ENCODE data around the gene STIP1.
A peak's percentile ranks its signal among the peaks of the same experiment; 100 is the strongest.
"Not testable (repeated sequence)": the region's sequence is repeated elsewhere in the genome, so short reads cannot be mapped to it uniquely, and the experiment has no call there.

Gene STIP1

DNA sequence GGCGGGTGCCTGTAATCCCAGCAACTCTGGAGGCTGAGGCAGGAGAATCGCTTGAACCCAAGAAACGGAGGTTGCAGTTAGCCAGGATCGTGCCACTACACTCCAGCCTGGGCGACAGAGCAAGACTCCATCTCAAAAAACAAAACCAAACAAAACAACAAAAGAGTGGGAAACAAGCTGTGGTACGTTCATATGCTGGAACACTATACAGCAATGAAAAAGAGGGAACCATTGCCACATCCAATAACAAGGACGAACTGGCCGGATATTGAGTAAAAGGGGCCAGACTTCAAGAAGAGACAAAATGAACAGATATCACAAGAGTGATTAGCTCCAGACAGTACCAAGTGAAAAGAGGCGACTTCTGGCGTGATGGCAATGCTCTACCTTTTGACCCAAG lies 24.9 kb upstream of the STIP1 start:
- no peak for DNase-seq

DNA sequence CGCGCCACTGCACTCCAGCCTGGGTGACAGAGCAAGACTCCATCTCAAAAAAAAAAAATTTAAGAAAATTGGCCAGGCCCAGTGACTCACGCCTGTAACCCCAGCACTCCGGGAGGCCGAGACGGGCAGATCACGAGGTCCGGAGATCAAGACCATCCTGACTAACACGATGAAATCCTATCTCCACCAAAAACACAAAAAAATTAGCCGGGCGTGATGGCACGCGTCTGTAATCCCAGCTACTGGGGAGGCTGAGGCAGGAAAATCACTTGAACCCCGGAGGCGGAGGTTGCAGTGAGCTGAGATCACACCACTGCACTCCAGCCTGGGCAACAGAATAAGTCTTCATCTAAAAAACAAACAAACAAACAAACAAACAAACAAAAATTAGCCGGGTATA lies 23.2 kb upstream of the STIP1 start:
- not testable (repeated sequence) for DNase-seq

DNA sequence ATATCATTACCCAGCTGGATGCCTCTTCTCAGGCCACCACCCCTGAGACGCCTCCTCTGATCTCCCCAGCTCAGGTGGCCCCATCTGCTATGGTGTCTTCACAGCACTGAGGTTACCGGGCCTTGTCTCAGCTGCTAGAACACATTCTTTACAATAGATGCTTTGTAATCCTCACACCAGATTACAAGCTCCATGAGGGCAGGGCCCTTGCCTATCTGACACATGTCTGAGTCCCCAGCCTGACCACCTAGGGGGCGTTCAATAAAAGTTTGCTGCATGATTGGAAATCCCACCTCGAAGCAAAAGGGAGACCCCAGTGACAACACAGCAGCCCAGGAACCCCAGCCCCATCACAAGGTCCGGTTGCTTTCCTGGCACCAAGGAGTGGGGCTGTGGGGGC lies 22.0 kb upstream of the STIP1 start:
- no peak for DNase-seq

DNA sequence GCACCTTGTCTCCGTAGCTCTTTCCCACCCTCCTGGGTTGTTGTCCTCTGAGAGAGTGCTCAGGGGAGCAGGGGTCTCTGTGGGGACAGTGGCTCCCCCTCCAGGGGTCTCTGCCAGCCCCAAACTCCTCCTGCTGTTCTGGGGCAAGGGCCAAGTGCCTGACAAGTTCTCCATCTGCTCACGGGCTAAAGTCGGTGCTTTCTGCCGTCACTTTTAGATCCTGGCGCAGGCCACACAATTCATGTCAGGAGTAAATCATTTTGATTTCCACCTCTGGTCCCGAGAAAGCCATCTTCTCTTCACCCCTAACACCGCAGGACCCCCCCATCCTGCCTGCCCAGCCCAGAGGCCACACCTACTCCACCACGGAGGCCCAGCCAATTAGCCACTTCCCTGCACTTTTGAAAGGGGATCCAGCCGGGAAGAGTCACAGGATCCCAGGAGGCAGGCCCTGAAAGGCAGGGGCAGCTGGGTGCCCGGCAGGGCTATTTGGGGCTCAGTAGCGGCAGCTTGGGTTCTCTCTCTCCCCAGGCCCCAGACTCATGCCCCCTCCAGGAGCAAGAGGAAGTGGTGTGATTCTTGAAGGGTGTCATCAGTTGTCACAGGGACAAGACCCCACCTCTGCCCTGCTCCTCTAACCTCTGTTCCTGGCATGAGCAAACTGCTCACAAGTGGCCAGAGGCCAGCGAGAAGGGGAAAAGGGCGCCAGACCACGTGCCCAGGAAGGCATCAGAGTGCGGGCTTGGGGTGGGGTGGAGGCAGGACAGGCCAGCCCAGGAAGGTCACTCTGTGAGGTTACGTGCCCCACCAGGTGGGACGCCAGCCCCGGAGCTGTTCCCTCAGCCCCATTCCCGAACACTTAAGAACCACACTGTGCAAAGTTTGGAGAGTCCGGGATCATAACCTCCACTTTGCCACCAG lies 21.3 kb upstream of the STIP1 start:
- DNase-seq = no peak

DNA sequence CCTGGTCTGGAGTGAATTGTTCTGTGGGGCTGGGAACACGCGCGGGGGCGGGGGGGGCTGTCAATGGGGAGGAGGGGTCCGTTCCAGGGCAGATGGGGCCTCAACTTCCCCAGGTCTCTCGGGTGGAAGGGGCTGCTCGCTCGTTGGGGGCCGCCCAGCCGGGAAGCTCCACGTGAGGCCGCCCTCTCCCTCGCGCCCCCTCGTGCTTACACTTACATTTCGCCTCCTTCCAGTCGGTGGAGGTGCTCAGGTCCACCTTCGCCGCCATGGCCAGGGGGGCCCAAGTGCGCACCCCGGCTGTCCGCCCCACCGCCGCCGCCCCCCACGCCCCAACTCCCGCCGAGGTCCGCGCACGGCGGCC lies 20.5 kb upstream of the STIP1 start:
- no peak for DNase-seq

DNA sequence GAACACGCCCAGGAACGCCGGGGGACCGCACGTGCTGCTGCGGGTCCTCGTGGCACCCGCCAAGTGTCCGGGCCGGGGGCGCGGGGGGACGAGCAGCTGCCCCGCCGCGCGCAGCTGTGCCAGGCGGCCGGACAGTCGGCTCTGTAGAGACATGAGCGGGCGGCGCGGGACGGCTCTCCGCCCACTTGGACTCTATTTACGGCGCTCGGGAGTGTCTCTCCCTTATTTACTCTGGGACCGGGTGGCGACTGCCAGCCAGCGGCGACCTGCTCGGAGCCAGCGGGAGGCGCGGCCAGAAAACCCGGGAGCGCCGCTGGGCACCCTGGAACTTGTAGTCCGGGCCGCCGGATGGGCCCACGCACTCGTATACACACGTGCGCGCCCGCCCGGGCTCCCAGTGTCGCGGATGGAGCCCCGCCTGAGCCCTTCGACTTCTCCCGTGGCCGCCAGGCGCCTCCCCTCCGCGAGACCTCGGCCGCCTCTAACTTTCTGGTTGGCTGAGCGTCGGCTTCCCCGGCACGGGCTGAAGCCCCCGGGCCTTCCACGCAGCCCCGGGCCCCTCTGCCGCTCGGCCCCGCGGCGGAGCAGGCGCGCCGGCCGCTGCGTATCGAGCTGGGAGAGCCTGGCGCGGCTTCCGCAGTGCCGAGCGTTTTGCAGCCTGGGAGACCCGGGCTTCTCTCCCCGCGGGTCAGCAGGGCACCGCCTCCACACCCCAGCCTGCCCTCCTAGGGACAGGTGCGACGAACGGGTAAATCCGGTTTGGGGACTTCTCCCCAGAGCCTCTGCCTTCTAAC lies 19.9 kb upstream of the STIP1 start, which contains the start of gene MACROD1:
MACROD1 (minus strand) TSS at position 272 of the 794 bp plus-strand sequence; CDS start at position 153, 119 bp downstream.
- peak; percentile 85 to 95 (median 92) for DNase-seq

DNA sequence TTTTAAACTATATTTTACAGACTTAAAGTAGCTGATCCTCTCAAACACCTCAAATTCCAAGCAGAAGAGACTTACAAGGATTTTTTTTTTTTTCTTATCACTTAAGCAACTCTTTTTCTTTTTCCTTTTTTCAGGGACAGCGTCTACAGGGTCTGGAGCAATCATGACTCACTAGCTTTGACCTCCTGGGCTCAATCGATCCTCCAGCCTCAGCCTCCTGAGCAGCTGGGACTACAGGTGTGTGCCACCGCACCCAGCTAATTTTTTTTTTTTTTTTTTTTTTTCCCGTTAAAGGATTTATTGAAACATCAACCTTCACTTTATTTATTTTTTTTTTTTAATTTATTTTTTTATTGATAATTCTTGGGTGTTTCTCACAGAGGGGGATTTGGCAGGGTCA lies 15.6 kb upstream of the STIP1 start:
- DNase-seq = no peak

DNA sequence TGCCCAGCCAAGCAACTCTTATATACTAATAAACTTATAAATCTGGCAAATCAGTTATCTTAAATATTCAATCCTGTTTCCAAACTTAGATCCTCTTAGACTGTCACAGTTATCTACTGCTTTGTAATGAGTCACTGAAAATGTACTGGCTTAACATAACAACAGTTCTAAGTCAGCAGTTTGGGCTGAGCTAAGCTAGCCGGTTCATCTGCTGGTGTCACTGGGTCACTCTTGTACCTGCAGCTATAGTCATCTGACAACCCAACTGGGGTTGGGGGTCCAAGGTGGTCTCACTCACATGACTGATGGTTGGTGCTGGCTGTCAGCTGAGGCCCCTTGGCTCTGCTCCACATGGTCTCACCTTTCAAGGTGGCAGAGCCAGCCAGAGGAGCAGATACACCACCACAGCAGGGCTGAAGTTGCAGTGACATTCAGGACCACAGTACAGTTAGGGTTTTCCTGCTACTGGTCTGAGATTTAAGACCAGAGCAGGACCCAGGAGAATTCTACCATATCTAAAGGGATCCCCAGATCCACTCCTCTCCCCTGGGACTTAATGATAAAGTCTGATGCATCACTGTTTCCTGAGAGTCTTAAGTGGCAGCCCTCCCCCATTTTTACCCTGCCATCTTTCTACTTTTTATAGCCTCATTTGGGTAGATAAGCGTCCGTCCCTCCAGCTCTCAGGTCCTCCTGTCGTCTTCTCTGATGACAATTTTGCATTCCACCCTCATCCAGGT lies 12.2 kb upstream of the STIP1 start:
- DNase-seq = no peak

DNA sequence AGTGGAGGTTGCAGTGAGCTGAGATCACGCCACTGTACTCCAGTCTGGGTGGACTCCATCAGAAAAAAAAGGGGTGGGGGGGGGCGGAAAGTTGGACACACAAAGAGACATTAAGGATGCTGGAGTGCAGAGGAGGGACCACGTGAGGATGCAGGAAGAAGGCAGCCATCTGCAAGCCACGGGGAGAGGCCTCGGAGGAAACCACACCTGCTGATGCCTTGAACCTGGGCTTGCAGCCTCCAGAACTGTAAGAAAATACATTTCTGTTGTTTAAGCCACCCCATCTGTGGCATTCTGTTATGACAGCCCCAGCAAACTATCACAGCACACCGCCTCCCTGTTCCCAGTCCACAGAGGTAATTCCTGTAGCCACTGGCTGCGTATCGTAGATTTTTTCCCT lies 9.2 kb upstream of the STIP1 start:
- no peak for DNase-seq

DNA sequence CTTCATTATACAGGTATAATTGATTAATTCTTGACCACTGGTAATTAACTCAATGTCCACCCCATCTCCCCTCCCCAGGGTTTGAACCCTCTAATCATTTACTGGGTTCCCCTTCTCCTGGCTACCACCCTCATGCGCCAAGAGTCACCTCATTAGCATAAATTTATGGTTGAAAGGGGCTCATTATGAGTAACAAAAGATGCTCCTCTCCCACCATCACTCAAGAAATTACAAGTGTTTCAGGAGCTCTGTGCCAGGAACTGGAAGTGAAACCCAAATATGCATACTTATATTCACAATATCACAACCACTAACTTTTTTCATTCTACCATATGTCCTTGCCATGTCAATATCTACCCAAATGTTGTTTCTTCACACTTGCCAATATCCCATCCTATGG lies 7.8 kb upstream of the STIP1 start:
- DNase-seq = no peak

DNA sequence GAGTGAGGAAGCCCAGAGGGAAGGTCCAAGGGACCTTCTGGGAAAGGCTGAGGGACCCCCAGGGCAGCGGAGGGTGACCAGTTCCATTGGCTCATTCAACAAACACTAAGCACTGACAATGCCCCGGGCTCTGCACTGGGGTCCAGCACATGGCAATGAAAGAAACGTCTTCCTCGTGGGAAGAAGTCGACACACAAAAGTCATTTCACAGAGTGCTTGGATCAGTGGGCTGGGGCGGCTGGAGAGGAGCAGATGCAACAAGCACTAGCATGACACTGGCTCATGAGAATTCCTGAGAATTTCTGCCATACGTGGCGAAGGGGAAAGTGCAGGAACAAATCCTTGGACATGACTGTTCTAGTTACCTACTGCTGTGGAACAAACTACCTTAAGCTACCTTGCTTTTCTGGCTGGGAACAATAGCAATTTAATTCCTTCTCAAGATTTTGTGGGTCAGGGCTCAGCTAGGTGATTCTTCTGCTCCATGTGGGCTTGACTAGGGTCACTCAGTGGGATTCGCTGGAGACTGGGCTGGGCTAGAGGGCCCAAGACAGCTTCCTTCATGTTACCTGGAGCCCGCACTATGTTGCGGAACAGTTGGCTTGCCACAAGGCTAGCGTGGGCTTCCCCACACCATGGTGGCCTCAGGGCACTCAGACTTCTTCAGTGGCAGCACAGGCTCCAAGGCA lies 6.9 kb upstream of the STIP1 start:
- no peak for DNase-seq

DNA sequence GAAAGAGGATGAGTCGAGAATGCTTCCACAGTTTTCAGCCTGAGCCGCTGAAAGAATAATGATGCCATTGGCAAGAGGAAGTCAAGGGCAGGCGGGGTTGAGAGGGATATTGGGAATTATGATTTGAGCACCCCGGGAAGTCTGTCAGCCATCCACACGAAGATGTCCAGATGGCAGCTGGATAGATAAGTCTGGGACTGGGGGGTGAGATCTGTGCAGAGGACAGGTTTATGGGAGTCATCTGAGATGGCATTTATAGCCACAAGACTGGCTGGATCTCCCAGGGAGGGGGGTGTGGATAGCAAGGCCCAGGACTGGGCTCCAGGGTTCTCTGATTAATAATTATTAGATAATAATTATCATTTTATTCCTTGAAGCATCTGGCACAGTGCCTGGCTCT lies 5.1 kb upstream of the STIP1 start:
- DNase-seq = no peak

DNA sequence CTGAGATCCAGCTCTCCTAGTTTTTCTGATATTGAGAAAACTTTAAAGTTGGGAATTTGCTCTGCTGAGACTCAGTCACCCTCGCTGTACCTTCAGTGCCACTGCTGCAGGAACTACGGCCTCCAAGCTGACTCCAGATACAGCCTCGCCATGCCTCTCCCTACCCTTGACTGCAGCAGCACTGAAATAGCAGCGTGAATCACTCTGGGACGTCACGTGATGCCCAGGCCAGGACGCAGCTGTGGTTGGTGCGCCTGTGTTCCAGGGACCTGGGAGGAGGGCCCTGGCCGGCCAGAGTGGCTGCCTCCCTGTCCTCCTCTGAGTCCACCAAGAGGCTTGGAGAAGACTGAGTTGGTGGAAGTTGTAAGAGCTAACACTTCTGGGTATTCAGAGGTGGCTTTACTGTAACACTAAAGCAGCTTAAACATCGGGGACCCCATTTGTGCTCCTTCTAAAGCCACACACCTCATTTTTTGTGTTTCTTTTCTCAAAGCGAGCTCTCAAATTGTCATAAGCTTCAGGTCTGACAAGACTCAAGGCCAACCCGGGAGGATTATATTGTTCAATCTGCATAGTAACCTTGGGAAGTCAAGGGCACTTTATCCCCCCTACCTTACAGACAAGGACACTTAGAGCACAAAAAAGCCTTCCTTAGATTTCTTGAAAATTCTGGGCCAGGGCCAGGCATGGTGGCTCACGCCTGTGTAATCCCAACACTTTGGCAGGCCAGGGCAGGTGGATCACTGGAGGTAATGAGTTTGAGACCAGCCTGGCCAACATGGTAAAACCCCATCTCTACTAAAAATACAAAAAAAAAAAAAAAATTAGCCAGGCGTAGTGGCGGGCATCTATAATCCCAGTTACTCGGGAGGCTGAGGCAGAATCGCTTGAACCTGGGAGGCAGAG lies 4.2 kb upstream of the STIP1 start:
- DNase-seq = peak; percentile 91 to 93 (median 93)

DNA sequence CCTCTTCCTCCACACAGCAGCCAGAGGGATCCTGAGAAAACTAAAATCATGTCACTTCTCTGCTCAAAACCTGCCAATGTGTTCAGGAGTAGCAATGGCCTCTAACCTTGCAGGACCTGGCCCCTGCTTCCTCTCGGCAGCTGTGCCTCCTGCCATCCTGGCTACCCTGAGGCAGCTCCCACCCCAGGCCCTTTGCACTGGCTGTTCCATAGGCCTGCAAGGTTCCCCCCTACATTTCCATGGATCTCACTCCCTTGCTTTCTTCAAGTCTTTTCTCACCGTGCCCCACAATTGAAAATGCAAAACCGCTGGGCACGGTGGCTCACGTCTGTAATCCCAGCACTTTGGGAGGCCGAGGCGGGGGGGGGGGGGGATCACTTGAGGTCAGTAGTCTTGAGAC lies 2.1 kb upstream of the STIP1 start:
- no peak for DNase-seq

DNA sequence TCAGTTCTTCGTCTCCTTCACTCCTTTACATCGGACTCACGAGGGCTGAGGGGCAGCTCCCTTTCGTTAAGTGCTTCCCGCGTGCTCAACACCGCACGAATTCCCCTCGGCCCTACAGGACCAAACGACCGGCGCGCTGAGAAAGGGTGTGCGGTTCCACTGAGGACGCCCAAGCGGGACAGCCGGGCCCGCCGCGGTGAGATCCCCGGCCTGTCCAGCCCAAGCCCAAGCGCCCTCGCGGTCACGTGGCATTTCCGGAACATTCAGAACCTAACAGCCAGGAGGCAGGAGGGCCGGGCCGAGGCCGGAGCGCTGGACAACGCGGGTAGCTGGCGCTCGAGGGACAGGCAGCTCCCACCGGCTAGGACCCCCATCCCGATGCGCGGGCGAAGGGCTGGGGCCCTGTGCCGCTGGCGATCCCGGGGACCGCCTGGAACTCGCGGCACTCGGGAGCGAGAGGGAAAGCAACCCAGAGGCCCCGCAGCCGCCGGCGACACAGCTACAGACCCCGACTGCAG lies 737 bp upstream of the STIP1 start:
- DNase-seq = peak; percentile 81 to 85 (median 84)

DNA sequence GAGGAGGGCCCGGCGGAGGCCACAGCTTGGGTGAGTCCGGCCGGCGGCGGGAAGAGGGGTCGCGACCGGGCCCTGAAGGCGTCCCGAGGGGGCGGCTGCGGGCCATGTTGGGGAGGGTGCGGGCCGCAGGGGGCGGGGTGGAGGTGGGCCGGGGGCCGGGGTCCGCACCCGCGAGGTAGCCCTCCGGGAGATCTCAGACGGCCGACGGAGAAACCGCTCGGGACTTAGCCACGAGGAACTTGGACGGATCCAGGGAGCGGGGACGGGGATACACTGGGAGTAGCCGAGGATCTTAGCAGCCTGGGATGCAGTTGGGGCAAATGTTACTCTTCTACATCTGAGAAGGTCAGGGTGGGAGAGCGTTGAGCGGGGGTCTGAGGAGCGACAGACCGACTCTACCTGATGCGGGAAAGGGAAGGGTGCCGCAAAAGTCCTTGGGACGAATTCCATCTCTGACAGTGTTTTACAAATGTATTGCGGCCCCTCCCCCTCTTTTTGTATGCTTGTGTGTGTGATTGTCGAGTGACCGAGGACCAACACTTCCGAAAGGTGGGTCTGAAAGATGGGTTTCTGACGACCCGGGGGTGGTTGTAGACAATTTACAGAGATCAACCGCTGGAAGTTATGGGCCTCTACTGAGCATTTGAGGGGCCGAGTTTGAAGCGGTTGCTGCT lies 658 bp downstream of the STIP1 start:
- no peak for DNase-seq

DNA sequence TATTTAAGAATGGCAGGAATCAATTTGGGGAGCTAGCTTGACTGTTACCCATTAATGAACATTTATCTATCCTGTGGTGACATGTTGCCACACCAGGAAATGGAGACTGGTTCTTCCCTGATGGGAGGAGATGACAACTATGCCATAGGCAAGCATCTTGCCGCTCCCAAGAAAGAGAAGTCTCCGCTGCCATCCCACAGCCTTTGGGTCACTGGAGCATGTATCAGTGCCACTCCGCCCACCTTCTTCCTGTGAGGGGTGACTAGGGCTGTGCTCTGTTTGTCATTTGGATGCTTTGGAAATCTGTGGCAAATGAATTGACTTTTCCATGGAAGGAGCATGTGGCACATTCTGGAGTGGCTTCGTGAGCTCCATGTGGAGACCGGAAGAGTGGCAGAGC lies 6.5 kb downstream of the STIP1 start:
- peak; percentile 87 to 90 (median 89) for DNase-seq

DNA sequence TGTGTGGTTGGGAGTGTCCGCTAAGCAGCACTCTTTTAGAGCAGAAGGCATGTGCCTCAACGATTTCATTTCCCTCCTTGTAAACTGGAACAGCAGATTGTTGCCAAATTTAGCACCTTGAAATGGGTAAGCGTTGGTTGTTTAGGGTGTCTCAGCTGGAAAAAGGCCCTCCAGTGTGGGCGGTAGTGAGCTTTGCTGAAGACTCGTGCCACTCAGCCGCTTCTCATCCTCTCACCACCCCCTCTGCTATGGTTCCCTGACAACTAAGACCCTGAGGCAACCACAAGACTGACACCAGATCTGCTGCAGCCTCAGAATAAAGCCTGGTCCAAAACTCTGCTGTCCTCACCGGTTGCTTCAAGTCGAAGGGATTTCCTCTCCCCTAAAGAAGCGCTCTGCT lies 10.7 kb downstream of the STIP1 start:
- DNase-seq = peak; percentile 43 to 58 (median 53)

DNA sequence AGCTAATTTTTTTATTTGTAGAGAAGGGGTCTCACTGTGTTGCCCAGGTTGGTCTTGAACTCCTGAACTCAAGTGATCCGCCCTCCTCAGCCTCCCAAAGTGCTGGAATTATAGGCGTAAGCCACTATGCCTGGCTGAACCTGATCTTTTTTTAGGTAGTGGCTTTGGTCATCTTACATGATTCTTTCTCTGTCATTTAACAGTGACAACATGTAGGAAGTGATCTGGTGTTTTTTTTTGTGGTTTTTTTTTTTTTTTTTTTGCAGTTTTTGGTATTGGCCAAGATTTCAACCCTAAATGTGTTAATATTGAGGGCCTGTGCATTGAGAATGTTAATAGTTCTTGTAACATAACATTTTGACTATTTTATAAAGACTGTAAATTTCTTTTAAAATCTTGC lies 12.5 kb downstream of the STIP1 start:
- DNase-seq = peak in 1 of 3 donors; percentile 63

DNA sequence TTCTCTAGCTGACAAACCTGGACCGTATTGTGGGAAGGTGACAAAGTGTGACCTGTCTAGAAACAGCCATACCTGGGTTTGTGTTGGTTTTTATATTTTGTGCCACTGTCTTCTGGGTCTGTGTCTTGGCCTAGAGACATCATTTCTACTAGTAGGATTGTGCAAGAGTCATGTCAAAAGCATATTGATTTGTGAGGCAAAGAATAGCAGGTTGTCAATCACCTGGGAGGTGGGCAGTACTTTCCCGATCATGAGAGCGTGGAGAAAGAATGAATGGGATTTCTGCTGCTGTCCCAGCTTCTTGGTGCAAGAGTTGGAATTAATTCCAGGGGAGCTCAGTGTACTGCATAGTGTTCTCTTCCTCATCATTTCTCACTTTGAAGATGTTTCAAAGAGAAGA lies 15.6 kb downstream of the STIP1 start:
- no peak for DNase-seq

DNA sequence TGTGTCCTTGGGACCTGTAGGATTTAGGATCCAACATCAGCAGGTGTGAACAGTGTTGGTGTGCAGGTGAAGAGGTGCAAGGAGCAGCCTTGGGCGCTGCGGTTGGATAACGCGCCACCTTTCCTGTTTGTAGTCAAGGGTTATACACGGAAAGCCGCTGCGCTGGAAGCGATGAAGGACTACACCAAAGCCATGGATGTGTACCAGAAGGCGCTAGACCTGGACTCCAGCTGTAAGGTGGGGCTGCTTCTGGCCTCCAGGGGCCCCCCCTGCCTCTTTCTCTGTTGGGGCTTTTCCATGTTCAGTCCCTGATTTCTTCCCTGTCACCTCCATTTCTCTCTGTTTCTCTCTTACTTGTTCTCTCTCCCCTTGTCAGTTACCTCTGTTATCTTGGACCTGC lies 17.0 kb downstream of the STIP1 start:
- no peak for DNase-seq
